Effector memory CD8-positive, alpha-beta T cell (primary cell): Measurements from ENCODE around the gene BOD1.

Experiments used
- ATAC-seq: fragments of 150-1000 bp; cut with Tn5 transposase; replicated peaks from 2 replicates; pipeline ENCODE4 v1.10.0; 2021; ENCODE audit warnings: mild to moderate bottlenecking, moderate library complexity
- DNase-seq, 3 experiments: peaks; one replicate each; pipeline ENCODE4 v3.0.0; 2021
- H3K27ac Mint-ChIP-seq, 2 donors: one replicate each; pipeline ENCODE4 v1.8.0; 2022; ENCODE audit warnings: mild to moderate bottlenecking in 2 of 2, mixed read lengths in 2 of 2, moderate library complexity in 2 of 2
- H3K27me3 Mint-ChIP-seq, 2 donors: one replicate each; pipeline ENCODE4 v1.8.0; 2022; ENCODE audit warnings: mixed read lengths in 2 of 2
- H3K36me3 Mint-ChIP-seq: one replicate; pipeline ENCODE4 v1.8.0; 2022; ENCODE audit warnings: mild to moderate bottlenecking, moderate library complexity, mixed read lengths; ENCODE audit not compliant: insufficient read depth
- H3K4me1 Mint-ChIP-seq, 2 donors: one replicate each; pipeline ENCODE4 v1.8.0; 2022; ENCODE audit warnings: low read depth in 2 of 2, mixed read lengths in 2 of 2
- H3K4me3 Mint-ChIP-seq, 2 donors: one replicate each; pipeline ENCODE4 v1.8.0; 2022; ENCODE audit warnings: mild to moderate bottlenecking in 2 of 2, mixed read lengths in 2 of 2, moderate library complexity in 2 of 2
- H3K9me3 Mint-ChIP-seq, 2 donors: one replicate each; pipeline ENCODE4 v1.8.0; 2022; ENCODE audit warnings: mixed read lengths in 2 of 2

BOD1 gene

DNA sequence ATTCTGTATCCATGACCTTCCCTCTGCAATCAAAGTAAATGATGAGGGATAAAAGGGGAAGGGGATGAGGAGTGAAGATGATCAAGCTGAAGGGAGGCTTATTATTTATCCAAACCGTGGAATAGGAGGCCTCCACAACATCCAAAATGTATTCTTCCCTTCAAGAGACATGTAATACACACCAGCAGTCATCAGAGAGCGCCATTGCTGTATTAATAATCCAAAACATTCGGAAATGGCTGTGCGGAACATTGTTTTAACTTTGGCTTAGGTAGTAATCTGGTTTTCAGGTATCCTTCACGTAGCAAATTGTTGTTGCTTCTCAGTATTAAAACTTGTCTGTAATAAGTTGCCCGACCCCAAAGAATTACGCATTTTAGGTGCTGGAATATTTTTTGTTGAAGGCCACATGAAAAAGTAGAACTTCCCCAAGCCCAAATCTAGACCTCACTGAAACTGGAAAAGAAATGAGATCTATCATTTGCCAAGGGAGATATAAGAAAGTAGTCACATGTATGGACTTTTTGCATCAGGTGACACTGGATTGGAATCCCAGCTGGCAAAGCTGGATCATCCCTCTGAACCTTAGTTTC, 2.6 kb upstream of the BOD1 start:
- ATAC-seq (no peak), DNase-seq (peak; percentile 22 to 49 (median 43))
- Mint-ChIP-seq H3K36me3 (no peaks in the 10 kb centered on the region), H3K27me3 (no peaks in the 10 kb centered on the region), H3K27ac (no peak overlapping the region), H3K4me3 (no peak overlapping the region), H3K4me1 (peaks cover 12 to 22% of the 10 kb centered on the region in 2 donors), H3K9me3 (no peaks in the 10 kb centered on the region)

DNA sequence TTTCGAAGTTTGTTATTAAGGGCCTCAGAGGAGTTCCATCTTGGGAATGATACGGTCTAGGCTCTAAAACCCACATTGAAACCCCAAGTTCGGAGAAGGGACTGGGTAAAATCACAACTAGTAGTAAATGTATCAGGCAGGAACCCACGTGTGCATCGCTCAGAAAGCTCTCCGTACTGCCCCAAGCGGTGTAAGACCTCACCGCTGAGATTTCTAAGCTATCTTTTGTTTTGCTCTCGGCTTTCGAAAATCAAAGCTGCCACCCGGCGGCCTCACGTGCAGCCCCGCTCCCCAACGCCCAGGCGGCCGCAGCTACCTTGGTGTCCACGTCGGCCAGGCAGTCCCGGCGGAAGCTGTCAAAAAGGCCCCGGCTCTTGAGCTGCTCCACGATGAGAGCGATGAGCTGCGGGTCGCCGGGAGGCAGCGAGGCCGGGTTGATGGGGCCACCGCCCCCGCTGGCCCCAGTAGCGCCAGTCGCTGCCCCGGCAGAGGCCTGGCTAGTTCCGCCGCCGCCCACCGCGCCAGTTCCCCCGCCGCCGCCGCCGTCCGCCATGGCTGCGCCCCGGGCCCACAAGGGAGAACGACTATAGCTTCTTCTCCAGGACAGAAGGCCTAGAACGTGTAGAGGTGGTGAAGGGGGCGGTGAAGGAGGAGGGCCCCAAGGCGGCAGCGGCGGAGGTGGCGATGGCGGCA, 420 bp downstream of the BOD1 start:
- Mint-ChIP-seq H3K27ac (peak overlapping the region; percentile 91 to 93), H3K36me3 (peaks cover 3% of the 10 kb centered on the region), H3K4me3 (peak overlapping the region; percentile 81 to 88), H3K9me3 (no peaks in the 10 kb centered on the region), H3K4me1 (peaks cover 24 to 39% of the 10 kb centered on the region in 2 donors), H3K27me3 (no peaks in the 10 kb centered on the region)
- ATAC-seq (peak; percentile 65), DNase-seq (peak; percentile 64 to 74 (median 64))

DNA sequence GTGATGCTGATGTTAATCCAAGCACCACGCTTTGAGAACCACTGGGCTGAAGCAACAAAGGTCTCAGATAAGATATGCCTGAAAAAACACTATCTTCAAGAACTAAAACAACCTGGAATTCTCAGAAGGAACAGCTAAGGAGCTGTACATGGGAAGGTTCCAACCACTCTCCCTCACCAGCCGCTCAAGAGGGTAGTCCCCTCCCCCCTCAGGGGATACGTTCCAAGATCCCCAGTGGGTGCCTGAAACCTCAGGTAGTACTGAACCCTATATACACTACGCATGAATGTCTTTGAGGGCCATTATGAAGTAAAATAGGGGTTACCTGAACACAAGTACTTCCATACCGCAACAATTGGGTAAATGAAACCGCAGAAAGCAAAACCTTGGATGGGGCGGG, 1.9 kb downstream of the BOD1 start:
- ATAC-seq = no peak

DNA sequence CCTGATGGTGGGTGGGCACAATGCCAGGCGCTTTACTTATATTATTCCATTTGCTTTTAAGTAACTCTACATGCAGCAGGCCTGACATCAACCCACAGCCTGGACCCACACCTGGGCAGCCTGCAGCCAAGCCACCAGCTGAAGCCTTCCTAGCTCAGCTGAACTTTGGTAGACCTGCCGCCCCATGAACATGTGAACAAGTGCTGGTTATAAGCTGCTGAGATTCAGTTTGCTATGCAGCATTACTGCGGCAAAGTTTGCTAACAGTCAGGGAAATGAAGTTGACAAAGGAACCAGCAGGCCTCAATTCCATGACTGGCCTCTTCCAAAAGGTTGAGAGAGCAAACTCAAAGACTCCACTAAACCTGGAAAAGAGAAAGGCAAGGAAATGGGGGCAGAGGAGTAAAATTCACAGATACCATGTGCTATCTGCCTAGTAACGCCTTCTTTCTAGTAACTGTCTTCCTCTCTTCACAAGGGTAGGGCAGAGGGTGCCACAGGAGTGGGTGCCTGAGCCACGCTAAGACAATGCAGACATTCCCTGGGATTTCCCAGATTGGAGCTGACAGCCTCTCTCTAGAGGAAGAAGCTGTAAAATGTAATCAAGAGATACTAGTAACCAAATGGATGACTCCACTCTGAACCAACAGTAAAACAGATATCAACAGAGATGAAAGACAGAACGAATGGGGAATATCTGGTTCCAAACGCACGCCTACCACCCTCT, 2.9 kb downstream of the BOD1 start:
- Mint-ChIP-seq H3K4me1 (peaks cover 27 to 49% of the 10 kb centered on the region in 2 donors), H3K36me3 (peaks cover 15% of the 10 kb centered on the region), H3K9me3 (no peaks in the 10 kb centered on the region), H3K4me3 (peak overlapping the region in 1 of 2 donors; percentile 26), H3K27me3 (no peaks in the 10 kb centered on the region), H3K27ac (peak overlapping the region in 1 of 2 donors; percentile 35)
- DNase-seq (no peak), ATAC-seq (no peak)

More for the DNA sequence above, 1.9 kb downstream of the BOD1 start:
- Mint-ChIP-seq H3K9me3 (no peaks in the 10 kb centered on the region), H3K4me3 (peak overlapping the region in 1 of 2 donors; percentile 81), H3K27me3 (no peaks in the 10 kb centered on the region), H3K36me3 (peaks cover 9% of the 10 kb centered on the region), H3K27ac (peak overlapping the region in 1 of 2 donors; percentile 35), H3K4me1 (peaks cover 27 to 48% of the 10 kb centered on the region in 2 donors)
- no peak for DNase-seq

DNA sequence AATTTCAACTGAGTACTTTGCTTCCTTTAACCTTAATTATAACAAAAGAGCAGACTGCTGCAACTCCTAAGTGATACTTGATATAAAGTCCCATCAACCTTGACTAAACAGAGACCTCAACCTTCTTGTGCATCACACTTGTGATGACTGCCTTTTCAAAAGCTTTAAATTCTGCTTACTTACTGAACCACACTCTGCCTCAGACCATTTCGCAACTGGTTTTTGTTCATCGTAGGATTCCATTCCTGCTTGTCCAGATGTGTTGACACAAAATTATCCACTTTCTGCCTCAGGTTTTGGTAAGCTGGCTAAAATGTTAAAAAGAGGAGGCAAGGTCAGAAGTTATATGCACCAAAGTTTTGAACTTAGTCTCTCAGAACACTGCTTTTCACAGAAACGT, 3.5 kb downstream of the BOD1 start:
- no peak overlapping the region for H3K4me3 Mint-ChIP-seq
- peaks cover 22% of the 10 kb centered on the region for H3K36me3 Mint-ChIP-seq
- no peaks in the 10 kb centered on the region for H3K27me3 Mint-ChIP-seq

DNA sequence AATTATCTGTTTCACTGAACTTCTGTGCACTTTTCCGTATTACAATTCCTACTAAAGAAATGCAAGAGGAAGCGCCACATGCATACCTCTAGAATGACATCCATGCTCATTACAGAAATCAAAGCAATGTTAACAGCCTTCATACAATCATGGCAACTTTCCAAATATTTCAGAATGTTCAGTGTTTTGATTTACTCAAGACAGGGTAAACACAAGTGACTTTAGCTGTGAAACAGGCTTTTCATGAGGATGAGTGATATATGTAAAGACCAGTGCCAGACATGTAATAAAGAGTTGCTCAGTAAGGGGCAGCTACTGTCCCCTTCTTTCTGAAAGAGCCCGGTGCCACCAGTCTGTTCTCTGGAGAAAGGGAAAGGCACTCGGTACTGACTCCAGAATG, 4.7 kb downstream of the BOD1 start:
- ATAC-seq (no peak), DNase-seq (no peak)
- Mint-ChIP-seq H3K9me3 (no peaks in the 10 kb centered on the region), H3K27me3 (no peaks in the 10 kb centered on the region), H3K27ac (no peak overlapping the region), H3K4me1 (peaks cover 26 to 44% of the 10 kb centered on the region in 2 donors), H3K36me3 (peaks cover 32% of the 10 kb centered on the region), H3K4me3 (no peak overlapping the region)

More for the DNA sequence above, 3.5 kb downstream of the BOD1 start:
- no peaks in the 10 kb centered on the region for H3K9me3 Mint-ChIP-seq
- DNase-seq (no peak), ATAC-seq (no peak)
- H3K4me1 Mint-ChIP-seq = peaks cover 27 to 49% of the 10 kb centered on the region in 2 donors
- no peak overlapping the region for H3K27ac Mint-ChIP-seq

DNA sequence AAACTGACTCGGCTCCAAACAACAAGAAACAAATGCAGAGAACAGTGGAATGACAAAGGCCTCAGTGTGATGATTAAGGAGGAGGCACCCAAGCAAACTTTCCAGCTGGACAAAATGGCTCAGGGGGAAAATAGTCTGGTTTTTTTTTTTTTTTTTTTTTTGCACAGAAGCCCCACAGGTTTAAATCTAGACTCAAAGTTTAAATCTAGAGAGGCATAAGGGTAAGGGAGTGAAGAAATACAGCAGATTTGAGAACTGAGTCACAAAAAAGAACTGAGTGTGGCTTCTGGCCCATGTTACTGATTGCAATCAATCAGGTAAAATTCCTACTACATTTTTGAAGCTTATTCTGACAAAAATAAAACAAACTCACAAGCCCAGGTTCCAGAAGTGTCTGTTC, 12.3 kb downstream of the BOD1 start:
- no peak overlapping the region for H3K27ac Mint-ChIP-seq
- H3K27me3 Mint-ChIP-seq = no peaks in the 10 kb centered on the region
- H3K9me3 Mint-ChIP-seq = no peaks in the 10 kb centered on the region
- H3K4me3 Mint-ChIP-seq = no peak overlapping the region
- DNase-seq (no peak), ATAC-seq (no peak)
- H3K36me3 Mint-ChIP-seq = peaks cover 40% of the 10 kb centered on the region
- H3K4me1 Mint-ChIP-seq = peaks cover 0 to 3% of the 10 kb centered on the region in 2 donors

DNA sequence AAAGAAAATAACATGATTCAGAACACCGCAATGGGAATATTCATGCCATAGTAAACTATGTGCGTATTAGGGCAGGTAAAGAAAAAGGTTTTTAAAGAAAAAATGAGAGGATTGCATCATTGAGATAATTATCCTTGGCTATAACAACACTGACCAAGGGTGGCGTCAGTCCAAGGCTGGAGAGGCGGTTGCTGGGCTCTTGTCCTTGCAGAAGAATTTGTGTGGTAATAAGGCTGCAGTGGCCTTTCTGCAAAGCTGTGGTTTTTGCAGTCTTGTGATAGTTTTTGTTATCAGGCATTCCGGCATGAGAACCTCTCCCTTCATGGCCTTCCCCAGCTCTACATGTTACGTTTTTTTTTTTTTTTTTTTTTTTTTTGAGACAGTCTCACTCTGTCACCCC, 14.0 kb downstream of the BOD1 start:
- H3K4me1 Mint-ChIP-seq = peaks cover 0 to 3% of the 10 kb centered on the region in 2 donors
- H3K36me3 Mint-ChIP-seq = peaks cover 23% of the 10 kb centered on the region
- H3K9me3 Mint-ChIP-seq = no peaks in the 10 kb centered on the region
- H3K4me3 Mint-ChIP-seq = no peak overlapping the region
- no peaks in the 10 kb centered on the region for H3K27me3 Mint-ChIP-seq
- DNase-seq = no peak
- no peak overlapping the region for H3K27ac Mint-ChIP-seq
- ATAC-seq = no peak

DNA sequence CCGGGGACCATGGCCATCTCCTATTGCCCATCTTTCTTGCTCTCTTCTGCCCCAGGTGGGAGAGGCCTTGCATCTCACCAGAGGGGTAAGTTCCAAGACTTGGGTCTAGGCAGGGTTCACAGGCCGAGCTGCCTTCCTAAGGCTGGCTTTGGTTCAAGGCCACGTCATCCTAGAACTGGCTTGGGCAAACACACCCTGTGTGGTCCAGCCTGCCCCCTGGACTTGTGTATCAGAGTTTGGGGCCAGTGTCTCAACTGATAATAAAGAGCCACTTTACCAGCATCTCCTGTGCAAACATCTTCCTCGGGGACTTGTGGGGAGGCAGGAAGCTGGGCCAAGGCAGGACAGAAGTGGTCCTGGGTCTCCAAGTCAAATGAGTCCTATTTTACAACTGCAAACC, 17.8 kb downstream of the BOD1 start:
- ATAC-seq (no peak), DNase-seq (no peak)
- H3K9me3 Mint-ChIP-seq = peaks cover 2 to 7% of the 10 kb centered on the region in 2 donors
- H3K4me1 Mint-ChIP-seq = no peaks in the 10 kb centered on the region
- H3K27me3 Mint-ChIP-seq = no peaks in the 10 kb centered on the region
- no peak overlapping the region for H3K4me3 Mint-ChIP-seq
- peaks cover 4% of the 10 kb centered on the region for H3K36me3 Mint-ChIP-seq
- H3K27ac Mint-ChIP-seq = no peak overlapping the region

DNA sequence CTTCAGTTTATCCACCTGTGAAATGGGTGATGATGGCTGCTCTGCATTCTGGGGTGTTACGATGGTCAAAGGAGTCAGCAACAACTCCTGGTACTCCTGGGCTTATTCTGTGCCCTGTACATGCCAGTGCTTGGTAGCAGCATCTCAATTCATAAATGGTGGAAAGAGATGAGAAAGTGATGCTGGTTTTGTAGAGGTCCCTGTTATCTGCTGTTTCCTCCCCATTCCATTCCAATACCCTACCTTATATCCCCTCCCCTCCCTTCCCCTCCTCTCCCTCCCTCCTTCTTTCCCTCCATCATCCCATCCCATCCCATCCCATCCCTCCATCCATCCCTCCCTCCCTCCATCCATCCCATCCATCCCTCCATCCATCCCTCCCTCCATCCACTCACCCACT, 19.1 kb downstream of the BOD1 start:
- Mint-ChIP-seq H3K9me3 (peaks cover 2 to 10% of the 10 kb centered on the region in 2 donors), H3K36me3 (peaks cover 2% of the 10 kb centered on the region), H3K27ac (no peak overlapping the region), H3K4me3 (no peak overlapping the region), H3K4me1 (no peaks in the 10 kb centered on the region), H3K27me3 (no peaks in the 10 kb centered on the region)
- ATAC-seq (no peak), DNase-seq (no peak)

DNA sequence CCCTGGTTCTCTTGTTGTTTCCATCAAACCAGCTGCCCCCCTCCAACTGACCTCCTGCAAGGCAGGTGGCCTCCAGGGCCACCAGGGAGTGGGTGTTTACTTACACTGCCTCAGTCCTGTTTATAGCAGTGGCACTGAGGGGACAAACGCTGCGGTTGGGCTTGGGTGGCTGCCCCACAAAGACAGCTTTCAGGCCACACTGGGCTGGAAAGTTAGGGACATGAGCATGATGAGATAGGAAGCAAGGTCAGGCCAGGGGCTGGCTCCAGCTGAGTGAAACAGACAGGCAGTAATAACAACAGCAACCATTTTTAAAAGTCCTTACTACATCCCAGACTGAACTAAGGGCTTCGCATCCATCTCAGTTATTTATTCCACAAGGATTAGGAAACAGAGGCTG, 20.6 kb downstream of the BOD1 start:
- Mint-ChIP-seq H3K36me3 (peaks cover 6% of the 10 kb centered on the region), H3K27ac (no peak overlapping the region), H3K4me1 (no peaks in the 10 kb centered on the region), H3K27me3 (no peaks in the 10 kb centered on the region), H3K4me3 (no peak overlapping the region), H3K9me3 (peaks cover 2 to 16% of the 10 kb centered on the region in 2 donors)
- ATAC-seq (no peak), DNase-seq (no peak)

DNA sequence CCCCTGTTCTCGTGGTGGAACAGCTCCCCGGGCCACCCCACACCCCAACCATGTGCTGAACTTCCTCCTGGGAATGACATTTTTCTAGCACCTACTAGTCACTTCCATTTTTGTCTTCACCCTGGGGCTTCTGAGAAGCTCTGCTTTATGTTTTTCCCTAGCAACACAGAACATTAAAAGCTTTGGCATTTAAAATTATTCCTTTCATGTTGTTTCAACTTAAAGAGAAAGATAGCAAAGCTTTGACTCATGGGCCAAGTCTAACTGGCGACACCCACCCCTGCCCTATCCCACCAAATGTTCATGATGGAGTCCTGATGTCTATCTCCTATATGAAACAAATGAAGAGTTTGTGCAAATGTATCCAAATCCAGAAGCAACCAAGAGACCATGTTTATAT, 22.4 kb downstream of the BOD1 start:
- DNase-seq (no peak), ATAC-seq (no peak)
- H3K27ac Mint-ChIP-seq = no peak overlapping the region
- H3K4me1 Mint-ChIP-seq = no peaks in the 10 kb centered on the region
- no peaks in the 10 kb centered on the region for H3K27me3 Mint-ChIP-seq
- peaks cover 2 to 16% of the 10 kb centered on the region in 2 donors for H3K9me3 Mint-ChIP-seq
- H3K36me3 Mint-ChIP-seq = peaks cover 4% of the 10 kb centered on the region
- no peak overlapping the region for H3K4me3 Mint-ChIP-seq

DNA sequence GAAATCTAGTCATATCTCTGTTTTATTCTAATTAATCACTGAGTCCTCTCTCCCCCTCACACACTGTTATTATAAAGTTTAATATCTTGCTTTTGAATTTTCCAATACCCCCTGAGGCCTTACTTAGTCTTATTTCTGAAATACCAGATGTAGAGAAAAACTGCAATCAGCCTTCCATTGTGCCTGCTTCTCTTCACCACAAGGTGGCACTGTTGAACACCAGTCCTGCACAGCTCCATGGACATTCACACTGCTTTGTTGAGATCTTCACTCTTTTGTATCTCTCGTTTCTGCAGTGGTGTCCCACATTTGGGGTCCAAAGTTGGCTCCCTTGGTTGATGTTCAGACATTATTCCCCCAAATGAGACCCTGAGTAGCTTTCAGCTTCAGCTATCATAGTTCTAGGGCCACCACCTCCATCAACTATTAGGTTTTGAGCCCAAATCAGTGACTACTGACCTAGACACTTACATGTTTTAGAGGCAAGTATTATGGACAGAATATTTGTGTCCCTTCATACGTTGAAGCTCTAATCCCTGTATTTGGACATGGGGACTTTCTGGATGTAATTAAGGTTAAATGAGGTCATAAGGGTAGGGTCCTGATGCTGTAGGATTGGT, 24.3 kb downstream of the BOD1 start:
- peaks cover 4% of the 10 kb centered on the region for H3K36me3 Mint-ChIP-seq
- DNase-seq = no peak
- peaks cover 4 to 23% of the 10 kb centered on the region in 2 donors for H3K9me3 Mint-ChIP-seq
- H3K27ac Mint-ChIP-seq = no peak overlapping the region
- H3K4me3 Mint-ChIP-seq = no peak overlapping the region
- no peak for ATAC-seq
- H3K4me1 Mint-ChIP-seq = no peaks in the 10 kb centered on the region
- H3K27me3 Mint-ChIP-seq = no peaks in the 10 kb centered on the region
